Stimulated activated naive CD4-positive, alpha-beta T cell treated with Interleukin-2 at 50 U/mL for 16 hours (primary cell): ENCODE data around the gene SEC14L2.
"Not testable (repeated sequence)": the region's sequence is repeated elsewhere in the genome, so short reads cannot be mapped to it uniquely, and the experiment has no call there.

ENCODE experiments used
- DNase-seq: peaks from one replicate; lab custom pipeline; 2025; lab: John Stamatoyannopoulos, UW

The SEC14L2 gene

GRCh38 chr22:30426388-30427353, 29.9 kb downstream of the SEC14L2 start:
- peak; percentile 86 for DNase-seq

DNA sequence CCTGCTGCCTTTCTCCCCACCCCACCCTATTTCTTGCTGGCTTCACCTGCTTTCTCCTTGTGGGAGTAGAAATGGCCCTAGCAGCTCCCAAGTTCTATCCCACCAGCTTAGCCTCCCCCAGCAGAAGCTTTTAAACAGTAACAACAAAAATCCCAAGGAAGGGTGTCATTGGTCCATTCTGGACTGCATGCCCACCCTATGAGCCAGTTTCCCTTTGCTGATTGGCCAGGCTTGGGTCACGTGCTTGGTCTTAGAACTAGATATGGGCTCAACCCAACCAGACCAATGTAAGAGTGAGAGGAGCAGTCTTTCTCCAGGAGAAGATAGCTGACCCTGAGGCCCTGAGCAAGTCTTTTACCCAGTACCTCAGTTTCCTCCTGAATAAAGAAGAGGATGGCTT, 31.1 kb downstream of the SEC14L2 start:
- no peak for DNase-seq

DNA sequence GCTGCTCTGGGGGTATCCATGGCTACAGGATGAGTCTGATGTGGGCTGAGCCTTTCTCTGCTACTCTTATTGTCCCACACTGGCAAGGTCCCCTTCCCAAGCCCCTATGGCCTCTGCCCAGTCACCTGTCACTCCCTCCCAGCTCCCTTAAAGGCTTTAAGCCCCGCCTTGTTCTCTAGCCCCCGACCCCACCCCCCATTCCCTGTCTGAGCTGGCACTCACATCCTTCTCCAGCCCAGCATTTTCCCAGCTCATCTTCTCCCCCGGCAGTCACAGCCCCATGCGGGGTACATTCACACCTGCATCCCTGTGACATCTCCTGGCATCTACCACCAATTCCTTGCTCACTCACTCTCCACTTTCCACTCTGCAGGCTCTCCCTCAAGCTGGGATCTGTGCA, 33.1 kb downstream of the SEC14L2 start:
- no peak for DNase-seq

GRCh38 chr22:30430933-30431332, 34.1 kb downstream of the SEC14L2 start:
- DNase-seq: no peak

DNA sequence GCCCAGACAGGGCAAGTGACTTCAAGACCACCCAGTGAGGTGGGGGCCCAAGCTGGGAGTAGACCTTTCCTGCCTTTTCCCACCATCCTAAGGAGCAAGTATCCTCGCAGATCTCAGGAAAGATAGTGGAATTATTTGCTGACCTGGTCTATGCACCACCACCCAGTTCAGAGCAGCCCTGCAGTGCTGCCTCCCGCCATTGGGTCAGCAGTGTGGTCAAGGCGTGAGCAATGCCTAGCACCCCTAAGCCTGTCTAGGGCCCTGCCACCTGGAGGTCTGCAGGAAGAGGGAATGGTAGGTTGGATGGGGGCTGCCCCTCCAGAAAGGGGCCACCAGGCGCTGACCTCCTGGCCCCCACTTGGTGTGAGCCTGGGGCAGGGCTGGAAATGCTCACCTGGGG, 35.3 kb downstream of the SEC14L2 start:
- no peak for DNase-seq

- no peak for DNase-seq
Measured at GRCh38 chr22:30432520-30432919, 35.7 kb downstream of the SEC14L2 start.

- DNase-seq: no peak
Measured at GRCh38 chr22:30433227-30433626, 36.4 kb downstream of the SEC14L2 start.

GRCh38 chr22:30433773-30434172, 37.0 kb downstream of the SEC14L2 start:
- DNase-seq: no peak

DNA sequence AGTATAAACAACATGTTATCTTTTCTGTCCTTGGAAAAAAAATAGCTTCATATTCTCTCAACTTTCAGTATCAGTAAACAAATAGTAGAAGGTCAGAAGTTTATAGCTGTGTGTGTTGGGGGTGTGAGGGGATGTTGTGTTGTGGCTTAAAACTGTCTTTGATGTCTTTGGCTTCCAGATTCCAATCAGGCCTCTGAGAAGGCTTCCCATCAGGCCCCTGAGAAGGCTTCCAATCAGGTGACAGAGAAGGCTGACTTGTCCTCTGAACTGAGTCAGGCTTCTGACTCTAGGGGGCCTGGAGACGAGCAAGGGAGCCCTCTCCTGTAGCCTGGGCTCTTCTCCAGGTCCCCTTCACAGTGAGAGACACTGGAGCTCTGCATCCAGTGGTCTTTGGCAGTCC, 38.0 kb downstream of the SEC14L2 start:
- no peak for DNase-seq

DNA sequence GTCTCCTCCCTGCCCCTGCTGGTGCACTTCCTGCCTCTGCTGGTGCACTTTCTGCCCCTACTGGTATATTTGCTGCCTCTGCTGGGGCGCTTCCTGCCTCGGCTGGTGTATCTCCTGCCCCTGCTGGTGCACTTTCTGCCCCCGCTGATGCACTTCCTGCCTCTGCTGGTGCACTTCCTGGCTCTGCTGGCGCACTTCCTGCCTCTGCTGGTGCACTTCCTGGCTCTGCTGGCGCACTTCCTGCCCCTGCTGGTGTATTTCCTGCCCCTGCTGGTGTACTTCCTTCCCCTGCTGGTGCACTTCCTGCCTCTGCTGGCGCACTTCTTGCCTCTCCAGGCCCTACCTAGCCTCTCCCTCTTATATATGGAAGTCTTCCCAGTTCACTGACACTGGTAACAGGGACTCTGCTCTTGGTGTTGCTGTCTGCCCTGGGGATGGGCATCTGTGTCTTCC, 38.9 kb downstream of the SEC14L2 start:
- peak; percentile 77 for DNase-seq

- no peak for DNase-seq
Measured at GRCh38 chr22:30436196-30436595, 39.4 kb downstream of the SEC14L2 start.

DNA sequence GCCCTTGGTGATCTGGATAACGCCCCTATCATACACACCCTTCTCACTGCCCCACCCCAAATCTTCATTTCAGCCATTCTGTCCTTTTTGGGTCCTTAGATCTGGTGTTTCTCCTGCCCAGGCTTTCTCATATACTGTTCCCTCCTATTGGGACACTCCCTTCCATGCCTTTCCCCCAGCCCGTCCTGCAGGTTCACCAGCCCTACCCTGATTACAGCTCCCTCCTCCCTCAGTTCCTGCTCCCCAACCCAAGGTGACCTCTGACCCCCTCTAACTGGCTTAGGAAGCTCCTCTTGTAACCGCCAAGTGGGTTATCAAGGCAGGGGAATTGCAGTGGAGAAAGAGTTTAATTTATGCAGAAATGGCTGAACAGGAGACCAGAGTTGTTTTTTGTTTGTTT, 41.7 kb downstream of the SEC14L2 start:
- DNase-seq: no peak

DNA sequence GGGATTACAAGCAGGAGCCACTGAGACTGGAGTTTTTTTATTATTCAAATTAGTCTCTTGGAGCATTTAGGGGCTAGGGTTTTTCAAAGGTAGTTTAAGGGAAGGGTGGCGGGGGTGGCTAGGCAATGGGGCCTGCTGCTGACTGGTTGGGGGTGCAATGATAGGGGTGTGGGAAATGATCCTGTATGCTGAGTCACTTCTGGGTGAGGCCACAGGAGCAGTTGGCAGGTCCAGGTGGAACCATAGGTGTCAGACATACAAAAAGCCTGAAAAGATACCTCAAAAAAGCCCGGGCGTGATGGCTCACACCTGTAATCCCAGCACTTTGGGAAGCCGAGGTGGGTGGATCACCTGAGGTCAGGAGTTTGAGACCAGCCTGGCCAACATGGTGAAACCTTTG, 42.4 kb downstream of the SEC14L2 start:
- DNase-seq: no peak

DNA sequence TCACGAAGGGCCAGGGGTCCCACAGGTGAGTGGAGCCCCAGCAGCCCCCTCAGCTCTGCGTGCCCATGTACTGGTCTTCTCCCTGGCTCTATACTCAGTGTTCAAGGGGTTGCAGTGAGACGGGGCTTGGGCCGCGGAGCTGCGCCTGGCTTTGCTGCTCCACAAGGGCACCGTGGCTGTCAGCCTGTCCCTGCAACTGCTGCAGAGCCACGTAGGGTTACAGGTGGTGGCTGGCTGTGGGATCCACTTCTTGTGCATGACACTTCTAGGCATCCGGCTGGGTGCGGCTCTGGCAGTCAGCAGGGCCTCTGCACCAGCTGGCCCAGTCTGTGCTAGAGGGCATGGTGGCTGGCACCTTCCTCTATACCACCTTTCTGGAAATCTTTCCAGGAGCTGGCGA, 43.0 kb downstream of the SEC14L2 start:
- DNase-seq: no peak

DNA sequence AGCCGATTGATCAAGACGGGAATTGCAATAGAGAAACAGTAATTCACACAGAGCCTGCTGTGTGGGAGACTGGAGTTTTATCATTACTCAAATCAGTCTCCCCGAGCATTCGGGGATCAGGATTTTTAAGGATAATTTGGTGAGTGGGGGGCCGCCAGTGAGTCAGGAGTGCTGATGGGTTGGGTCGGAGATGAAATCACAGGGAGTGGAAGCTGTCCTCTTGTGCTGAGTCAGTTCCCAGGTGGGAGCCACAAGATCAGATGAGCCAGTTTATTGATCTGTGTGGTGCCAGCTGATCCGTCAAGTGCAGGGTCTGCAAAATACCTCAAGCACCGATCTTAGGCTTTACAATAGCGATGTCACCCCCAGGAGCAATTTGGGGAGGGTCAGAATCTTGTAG, 44.3 kb downstream of the SEC14L2 start:
- no peak for DNase-seq

- peak; percentile 40 for DNase-seq
Measured at GRCh38 chr22:30444632-30445437, 48.0 kb downstream of the SEC14L2 start.

DNA sequence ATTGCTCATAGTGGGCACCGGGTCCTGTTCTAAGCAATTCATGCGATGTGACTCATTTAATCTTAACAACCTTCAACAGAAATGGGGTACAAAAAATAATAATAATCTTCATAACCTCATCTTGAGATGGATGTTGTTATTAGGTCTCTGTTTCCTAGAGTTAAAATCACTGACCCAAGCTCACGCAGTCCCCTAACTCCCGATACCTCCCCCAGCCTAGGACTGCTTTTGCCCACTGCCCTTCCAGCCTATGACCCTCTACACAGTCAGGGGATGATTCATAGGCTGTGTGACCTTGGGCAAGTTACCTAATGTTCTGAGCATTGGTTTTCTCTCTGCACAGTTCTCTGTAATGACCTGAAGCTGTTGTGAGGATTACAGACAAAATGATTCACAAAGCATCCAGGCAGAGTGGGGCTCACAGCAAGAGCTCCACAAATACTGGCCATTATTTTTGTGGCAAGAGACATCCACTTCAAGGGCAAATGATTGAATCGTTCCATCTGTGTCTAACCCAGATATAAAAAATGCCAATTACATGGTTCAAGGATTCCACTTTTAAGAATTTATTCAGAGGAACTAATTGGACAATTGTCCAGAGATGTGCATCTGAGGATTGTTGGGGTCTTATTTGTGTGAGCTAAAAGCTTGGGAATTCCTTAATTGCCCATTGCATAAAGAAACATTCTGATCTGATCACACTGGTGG, 48.8 kb downstream of the SEC14L2 start:
- no peak for DNase-seq

DNA sequence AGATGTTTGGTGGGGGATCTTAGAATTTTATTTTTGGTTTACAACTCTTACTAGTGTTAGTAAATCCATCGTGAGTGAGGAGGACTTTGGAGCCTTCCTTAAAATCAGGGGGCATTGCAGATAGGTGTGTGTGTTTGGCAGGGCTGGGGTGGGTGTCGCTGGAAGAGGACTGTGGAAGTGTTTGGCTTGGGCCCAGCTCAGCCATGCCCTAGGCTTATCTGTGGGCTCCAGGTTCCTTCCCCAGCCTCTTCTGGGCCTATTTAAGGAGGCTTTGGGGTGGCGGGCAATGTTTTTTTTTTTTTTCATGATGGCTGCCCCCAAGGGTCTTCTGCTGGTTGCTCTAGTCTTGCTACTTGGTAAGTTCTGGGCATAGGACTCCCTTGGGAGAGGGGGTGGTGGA, 50.8 kb downstream of the SEC14L2 start:
- DNase-seq: no peak

DNA sequence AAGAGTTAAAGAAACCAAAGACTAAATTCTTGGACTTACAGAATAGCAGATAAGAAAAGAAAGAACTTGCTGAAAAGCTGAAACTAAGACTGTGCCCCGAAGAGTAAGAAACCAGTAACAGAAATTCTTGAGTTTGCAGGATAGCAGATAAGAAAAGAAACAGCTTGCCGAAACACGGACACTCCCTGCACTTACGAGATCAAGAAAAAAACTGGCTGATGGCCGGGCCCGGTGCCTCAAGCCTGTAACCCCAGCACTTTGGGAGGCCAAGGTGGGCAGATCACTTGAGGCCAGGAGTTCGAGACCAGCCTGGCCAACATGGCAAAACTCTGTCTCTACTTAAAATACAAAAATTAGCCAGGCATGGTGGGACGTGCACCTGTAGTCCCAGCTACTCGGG, 54.7 kb downstream of the SEC14L2 start:
- DNase-seq: not testable (repeated sequence)

- no peak for DNase-seq
Measured at GRCh38 chr22:30452861-30453260, 56.0 kb downstream of the SEC14L2 start.

DNA sequence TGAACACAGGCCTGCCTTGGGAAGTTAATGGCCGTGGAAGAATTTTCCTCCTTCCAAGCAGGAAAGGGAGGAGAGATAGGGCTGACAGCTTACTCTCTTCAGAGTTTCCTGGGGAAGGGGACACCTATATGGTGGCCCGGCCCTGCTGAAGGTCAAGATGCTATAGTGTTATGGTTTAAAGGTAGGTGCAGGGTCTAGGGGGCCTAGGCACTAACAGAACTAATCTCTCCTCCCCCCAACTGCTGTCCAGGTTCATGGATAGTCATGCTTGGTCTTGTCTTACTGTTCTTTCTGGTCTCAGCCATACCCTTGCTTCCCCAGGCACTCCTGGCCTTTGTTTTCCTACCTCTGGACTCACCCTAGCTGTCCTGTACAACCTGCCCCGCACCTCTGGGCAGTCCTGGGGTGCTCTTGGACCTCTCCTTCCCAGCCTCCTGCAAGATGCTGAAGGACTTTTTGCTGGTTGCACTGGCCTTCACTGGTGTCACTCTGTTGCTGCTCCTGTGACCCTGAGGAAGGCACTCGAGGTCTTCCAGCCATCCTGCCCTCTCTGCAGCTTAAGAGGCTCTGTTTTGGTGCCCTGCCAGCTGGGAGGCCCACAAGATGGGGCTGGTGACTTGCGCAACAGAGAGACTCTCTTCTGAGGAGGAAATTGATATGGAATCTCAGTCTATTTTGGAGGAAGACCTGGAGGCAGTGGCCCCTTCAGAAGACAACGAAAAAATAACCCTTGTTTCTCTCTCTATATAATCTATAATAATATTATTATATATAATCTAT, 57.1 kb downstream of the SEC14L2 start:
- DNase-seq: no peak
